Measurements from ENCODE around the gene FICD.

The FICD gene

GRCh38 chr12:108495823-108496579 lies 19.1 kb upstream of the FICD start:
- in situ Hi-C loops (cut with MboI; ENCODE audit: low pct_unique_long_range_greater_than_20kb, low sequenced_read_pairs), result no loop called here
- no peak for DNase-seq

- DNase-seq, result no peak
- in situ Hi-C loops (cut with MboI; ENCODE audit: low pct_unique_long_range_greater_than_20kb, low sequenced_read_pairs), result no loop called here
These were observed 16.9 kb upstream of the FICD start for GRCh38 chr12:108498136-108498535.

- DNase-seq, result no peak
- in situ Hi-C loops (cut with MboI; ENCODE audit: low pct_unique_long_range_greater_than_20kb, low sequenced_read_pairs), result no loop called here
These were observed 12.2 kb upstream of the FICD start for GRCh38 chr12:108502922-108503321.

- DNase-seq, result no peak
- in situ Hi-C loops (cut with MboI; ENCODE audit: low pct_unique_long_range_greater_than_20kb, low sequenced_read_pairs), result no loop called here
These were observed 9.9 kb upstream of the FICD start for GRCh38 chr12:108505129-108505528.

- in situ Hi-C loops (cut with MboI; ENCODE audit: low pct_unique_long_range_greater_than_20kb, low sequenced_read_pairs), result no loop called here
These were observed 7.0 kb upstream of the FICD start for GRCh38 chr12:108507971-108508642.

GRCh38 chr12:108509806-108510205 lies 5.3 kb upstream of the FICD start:
- no peak for DNase-seq
- in situ Hi-C loops (cut with MboI; ENCODE audit: low pct_unique_long_range_greater_than_20kb, low sequenced_read_pairs), result no loop called here

More at GRCh38 chr12:108507971-108508642, 7.0 kb upstream of the FICD start:
- no peak for DNase-seq

- no peak for DNase-seq
- in situ Hi-C loops (cut with MboI; ENCODE audit: low pct_unique_long_range_greater_than_20kb, low sequenced_read_pairs), result no loop called here
These were observed 4.2 kb upstream of the FICD start for GRCh38 chr12:108510836-108511235.

- in situ Hi-C loops (cut with MboI; ENCODE audit: low pct_unique_long_range_greater_than_20kb, low sequenced_read_pairs), result no loop called here
- peak; percentile 85 for DNase-seq
These were observed 3.2 kb upstream of the FICD start for GRCh38 chr12:108511633-108512540.

- DNase-seq, result no peak
- in situ Hi-C loops (cut with MboI; ENCODE audit: low pct_unique_long_range_greater_than_20kb, low sequenced_read_pairs), result no loop called here
These were observed 557 bp upstream of the FICD start for GRCh38 chr12:108514468-108514972.

- in situ Hi-C loops (cut with MboI; ENCODE audit: low pct_unique_long_range_greater_than_20kb, low sequenced_read_pairs), result no loop called here
- no peak for DNase-seq
These were observed 839 bp downstream of the FICD start for GRCh38 chr12:108515916-108516315.

GRCh38 chr12:108516511-108517275 lies 1.6 kb downstream of the FICD start:
- no peak for DNase-seq
- in situ Hi-C loops (cut with MboI; ENCODE audit: low pct_unique_long_range_greater_than_20kb, low sequenced_read_pairs), result no loop called here

GRCh38 chr12:108517288-108518100 lies 2.4 kb downstream of the FICD start:
- no peak for DNase-seq
- in situ Hi-C loops (cut with MboI; ENCODE audit: low pct_unique_long_range_greater_than_20kb, low sequenced_read_pairs), result no loop called here

- no peak for DNase-seq
- in situ Hi-C loops (cut with MboI; ENCODE audit: low pct_unique_long_range_greater_than_20kb, low sequenced_read_pairs), result no loop called here
These were observed 3.1 kb downstream of the FICD start for GRCh38 chr12:108518101-108518715.

- in situ Hi-C loops (cut with MboI; ENCODE audit: low pct_unique_long_range_greater_than_20kb, low sequenced_read_pairs), result no loop called here
- no peak for DNase-seq
These were observed 3.8 kb downstream of the FICD start for GRCh38 chr12:108518716-108519496.

- in situ Hi-C loops (cut with MboI; ENCODE audit: low pct_unique_long_range_greater_than_20kb, low sequenced_read_pairs), result no loop called here
- no peak for DNase-seq
These were observed 4.5 kb downstream of the FICD start for GRCh38 chr12:108519558-108519957.

GRCh38 chr12:108523365-108523764 lies 8.3 kb downstream of the FICD start:
- in situ Hi-C loops (cut with MboI; ENCODE audit: low pct_unique_long_range_greater_than_20kb, low sequenced_read_pairs), result no loop called here
- no peak for DNase-seq

- in situ Hi-C loops (cut with MboI; ENCODE audit: low pct_unique_long_range_greater_than_20kb, low sequenced_read_pairs), result no loop called here
- no peak for DNase-seq
These were observed 10.6 kb downstream of the FICD start for GRCh38 chr12:108525681-108526080.
